ENCODE data around the gene CACNG6.
A peak's percentile ranks its signal among the peaks of the same experiment; 100 is the strongest.
"Not testable (repeated sequence)": the region's sequence is repeated elsewhere in the genome, so short reads cannot be mapped to it uniquely, and the experiment has no call there.

Gene CACNG6

DNA sequence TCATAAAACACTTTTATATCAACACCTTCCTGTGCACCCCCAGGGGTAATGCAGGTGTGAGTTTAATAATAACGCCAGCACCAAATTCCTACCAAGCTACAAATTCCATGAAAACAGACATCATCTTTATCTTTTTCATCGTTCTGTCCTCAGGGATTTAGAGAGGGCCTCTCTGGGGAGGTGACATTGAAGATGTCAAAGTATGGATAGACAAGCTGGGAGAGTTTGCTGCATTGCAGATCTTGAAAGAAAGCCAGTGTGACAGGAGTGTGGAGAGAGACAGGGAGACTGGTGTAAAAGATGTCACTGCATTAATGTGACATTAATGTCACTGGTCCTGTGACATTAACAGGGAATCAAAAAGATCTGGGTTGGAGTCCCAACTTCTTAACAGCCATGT lies 10.1 kb downstream of the CACNG6 start:
- no peak for DNase-seq (ENCODE audit: low spot score)

DNA sequence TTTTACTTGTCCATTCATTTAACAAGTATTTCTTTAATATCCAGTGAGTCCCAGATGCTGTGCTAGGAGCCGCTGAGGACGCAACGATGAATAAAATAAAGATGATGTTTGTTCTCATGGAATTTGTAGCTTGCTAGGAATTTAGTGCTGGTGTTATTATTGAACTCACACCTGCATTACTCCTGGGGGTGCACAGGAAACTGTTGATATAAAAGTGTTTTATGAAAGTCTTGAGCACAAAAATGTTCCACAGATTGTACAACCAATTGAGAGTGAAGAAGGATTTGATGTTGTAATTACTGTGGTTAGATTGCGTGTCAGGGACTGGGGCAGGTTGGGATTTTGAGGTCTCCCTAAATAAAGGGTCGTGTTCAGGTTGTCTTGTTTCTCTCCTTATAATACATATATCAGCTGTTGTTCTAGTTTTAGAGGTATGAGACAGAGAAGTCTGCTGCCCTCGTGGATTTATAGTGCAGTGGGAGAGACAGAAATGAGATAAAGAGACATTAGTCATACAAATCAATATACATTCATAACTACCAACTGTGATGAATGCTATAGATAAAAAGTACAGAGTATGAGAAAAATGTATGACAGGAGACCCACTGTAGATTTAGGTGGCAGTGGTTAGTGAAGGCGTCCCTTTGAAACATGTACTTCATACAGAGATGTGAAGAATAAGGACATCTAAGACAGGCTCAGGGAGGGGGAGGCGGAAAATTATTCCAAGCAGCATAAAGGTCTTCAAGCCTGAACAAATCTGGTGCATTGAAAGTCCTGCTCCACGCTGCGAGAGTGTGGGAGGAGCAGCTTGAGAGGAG lies 11.3 kb downstream of the CACNG6 start:
- DNase-seq (ENCODE audit: low spot score), result no peak

DNA sequence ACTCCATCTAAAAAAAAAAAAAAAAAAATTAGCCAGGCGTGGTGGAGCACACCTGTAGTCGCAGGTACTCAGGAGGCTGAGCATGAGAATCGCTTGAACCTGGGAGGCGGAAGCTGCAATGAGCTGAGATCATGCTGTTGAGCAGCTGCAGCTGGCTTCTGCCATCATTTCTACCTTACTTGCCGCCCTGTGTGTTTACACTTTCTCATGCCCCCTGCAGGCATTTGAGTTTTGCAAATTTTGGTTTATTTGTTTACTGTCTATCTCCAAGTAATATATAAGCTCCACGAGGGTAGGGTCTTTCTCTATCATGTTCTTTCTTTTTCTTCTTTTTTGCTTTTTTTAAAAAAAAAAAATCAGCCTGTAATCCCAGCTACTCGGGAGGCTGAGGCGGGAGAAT lies 18.0 kb downstream of the CACNG6 start:
- no peak for DNase-seq (ENCODE audit: low spot score)

DNA sequence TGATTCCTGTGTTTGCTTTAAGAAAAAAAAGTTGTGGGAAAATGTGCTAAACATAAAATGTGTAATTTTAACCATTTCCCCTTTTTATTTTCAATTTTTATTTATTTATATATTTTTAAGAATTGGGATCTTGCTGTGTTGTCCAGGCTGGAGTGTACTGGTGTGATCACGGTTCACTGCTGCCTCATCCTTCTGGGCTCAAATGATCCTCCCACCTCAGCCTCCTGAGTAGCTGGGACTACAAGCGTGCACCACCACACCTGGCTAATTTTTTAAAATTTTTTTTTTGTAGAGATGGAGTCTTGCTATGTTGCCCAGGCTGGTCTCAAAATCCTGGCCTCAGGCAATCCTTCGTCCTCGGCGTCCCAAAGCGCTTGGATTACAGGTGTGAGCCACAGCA lies 19.0 kb downstream of the CACNG6 start:
- no peak for DNase-seq (ENCODE audit: low spot score)

- no peak for DNase-seq (ENCODE audit: low spot score)
These were observed 20.2 kb downstream of the CACNG6 start for GRCh38 chr19:54011507-54012211.

GRCh38 chr19:54013866-54014265 lies 22.4 kb downstream of the CACNG6 start:
- DNase-seq (ENCODE audit: low spot score), result no peak

DNA sequence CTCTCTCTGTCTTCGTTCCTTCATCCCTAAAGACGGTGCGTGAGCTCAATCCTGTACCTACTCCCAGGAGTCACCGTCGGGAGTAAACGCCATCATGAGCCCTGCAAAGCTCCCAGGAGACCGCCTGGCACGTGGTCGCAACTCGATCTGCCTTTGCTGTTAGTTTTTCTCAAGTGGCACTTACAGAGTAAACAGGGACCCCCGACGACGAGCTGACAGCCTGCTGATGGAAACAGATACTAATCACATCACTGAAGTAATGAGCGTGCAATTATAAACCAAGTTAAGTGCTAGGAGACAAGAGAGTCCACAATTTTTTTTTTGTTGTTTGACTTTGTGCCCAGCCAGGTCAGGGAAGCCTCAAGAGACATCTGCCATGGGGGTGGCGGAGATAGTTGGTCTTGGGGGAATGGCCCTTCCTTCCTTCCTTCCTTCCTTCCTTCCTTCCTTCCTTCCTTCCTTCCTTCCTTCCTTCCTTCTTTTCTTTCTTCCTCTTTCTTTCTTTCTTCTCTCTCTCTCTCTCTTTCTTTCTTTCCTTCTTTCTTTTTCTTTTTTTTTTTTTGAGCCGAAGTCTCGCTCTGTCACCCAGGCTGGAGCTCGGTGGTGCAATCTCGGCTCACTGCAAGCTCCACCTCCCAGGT lies 23.6 kb downstream of the CACNG6 start:
- DNase-seq (ENCODE audit: low spot score), result no peak

DNA sequence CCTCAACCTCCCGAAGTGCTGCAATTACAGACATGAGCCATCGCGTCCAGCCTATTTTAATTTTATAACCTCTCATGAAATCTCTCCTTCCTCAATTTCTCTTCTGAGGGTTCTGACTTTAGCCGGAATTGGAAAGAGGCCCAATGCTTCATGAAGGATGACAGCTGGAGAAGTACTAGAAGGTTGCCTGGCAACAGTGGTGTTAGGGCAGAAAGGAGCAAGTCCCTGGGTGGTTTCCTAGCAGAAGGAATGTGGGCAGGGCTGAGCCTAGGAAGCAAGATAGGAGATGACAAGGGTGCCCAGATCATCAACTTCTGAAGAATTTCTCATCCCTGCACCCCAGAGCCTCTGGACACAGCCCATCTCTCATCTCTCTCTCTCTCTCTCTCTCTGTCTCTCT lies 25.8 kb downstream of the CACNG6 start:
- no peak for DNase-seq (ENCODE audit: low spot score)

- DNase-seq (ENCODE audit: low spot score), result no peak
These were observed 29.9 kb downstream of the CACNG6 start for GRCh38 chr19:54021363-54021762.

DNA sequence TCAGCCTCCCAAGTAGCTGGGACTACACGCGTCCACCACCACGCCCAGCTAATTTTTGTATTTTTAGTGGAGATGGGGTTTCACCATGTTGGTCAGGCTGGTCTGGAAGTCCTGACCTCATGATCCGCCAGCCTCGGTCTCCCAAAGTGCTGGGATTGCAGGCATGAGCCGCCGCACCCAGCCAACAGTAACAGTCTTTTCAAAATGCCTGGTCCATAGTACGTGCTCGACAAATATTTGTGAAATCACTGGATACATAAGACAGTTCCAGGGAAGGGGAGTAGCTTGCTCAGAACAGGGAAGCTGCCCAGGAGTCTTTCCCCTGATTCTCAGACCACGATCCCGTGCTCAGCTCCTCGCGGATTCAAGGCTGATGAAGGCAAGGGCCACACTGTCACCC lies 30.5 kb downstream of the CACNG6 start:
- DNase-seq (ENCODE audit: low spot score), result no peak

- DNase-seq (ENCODE audit: low spot score), result no peak
These were observed 31.8 kb downstream of the CACNG6 start for GRCh38 chr19:54023191-54023590.

GRCh38 chr19:54024660-54025059 lies 33.2 kb downstream of the CACNG6 start:
- DNase-seq (ENCODE audit: low spot score), result no peak

GRCh38 chr19:54026656-54027055 lies 35.2 kb downstream of the CACNG6 start:
- no peak for DNase-seq (ENCODE audit: low spot score)

GRCh38 chr19:54029301-54029700 lies 37.9 kb downstream of the CACNG6 start:
- DNase-seq (ENCODE audit: low spot score), result no peak

DNA sequence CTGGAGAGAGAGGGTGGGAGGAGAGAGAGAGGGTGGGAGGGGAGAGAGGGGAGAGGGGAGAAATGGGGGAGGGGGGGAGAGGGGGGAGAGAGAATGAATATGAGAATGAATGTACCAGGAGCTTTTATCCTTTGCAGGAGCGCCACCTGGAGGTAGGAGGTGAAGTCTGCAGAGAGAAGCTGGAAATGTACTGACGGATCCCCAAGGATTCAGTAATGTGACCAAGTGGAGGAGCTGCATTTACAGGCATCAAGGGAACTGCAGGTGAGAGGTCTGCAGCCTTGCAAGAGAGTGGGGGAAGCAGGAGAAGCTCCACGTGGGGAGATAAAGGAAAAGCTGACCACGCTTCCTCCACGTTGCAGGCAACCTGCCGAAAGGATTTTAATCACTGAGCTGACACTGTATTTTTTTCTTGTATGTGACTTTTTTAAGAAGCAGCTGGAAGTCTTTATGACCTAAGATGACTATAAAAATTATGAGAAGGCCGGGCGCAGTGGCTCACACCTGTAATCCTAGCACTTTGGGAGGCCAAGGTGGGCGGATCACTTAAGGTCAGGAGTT lies 38.6 kb downstream of the CACNG6 start:
- peak; percentile 57 for DNase-seq (ENCODE audit: low spot score)

DNA sequence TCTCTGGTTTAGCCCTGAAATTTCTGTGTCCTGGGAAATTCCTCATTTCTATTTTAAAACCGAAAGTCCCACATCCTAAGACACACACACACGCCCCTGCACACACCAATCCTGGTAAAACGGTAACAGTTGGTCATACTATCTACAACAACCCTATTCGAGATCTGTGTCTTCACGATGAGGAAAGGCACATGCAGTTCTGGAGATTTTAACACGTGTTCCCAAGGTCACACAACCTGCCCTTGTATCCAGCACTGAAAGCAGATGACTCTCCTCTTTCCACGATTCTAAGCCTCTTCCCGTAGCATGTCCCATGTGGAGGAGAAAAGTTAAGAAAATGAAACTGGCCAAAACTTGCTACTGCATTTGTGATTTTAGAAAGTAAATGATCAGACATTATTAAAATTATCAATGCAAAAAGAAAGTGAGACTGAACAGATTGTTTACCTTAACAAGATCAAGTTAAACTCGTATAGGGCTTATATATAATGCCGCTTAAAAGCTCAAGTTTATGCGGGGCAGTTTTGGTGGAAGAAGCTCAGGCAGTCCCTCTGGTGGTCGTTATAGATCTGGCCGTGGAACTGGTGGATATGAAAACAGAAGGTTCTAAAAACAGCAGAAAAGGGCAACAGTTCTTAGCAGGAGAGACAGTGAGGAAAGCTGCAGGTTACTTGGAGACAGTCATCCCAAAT lies 39.6 kb downstream of the CACNG6 start:
- DNase-seq (ENCODE audit: low spot score), result no peak

DNA sequence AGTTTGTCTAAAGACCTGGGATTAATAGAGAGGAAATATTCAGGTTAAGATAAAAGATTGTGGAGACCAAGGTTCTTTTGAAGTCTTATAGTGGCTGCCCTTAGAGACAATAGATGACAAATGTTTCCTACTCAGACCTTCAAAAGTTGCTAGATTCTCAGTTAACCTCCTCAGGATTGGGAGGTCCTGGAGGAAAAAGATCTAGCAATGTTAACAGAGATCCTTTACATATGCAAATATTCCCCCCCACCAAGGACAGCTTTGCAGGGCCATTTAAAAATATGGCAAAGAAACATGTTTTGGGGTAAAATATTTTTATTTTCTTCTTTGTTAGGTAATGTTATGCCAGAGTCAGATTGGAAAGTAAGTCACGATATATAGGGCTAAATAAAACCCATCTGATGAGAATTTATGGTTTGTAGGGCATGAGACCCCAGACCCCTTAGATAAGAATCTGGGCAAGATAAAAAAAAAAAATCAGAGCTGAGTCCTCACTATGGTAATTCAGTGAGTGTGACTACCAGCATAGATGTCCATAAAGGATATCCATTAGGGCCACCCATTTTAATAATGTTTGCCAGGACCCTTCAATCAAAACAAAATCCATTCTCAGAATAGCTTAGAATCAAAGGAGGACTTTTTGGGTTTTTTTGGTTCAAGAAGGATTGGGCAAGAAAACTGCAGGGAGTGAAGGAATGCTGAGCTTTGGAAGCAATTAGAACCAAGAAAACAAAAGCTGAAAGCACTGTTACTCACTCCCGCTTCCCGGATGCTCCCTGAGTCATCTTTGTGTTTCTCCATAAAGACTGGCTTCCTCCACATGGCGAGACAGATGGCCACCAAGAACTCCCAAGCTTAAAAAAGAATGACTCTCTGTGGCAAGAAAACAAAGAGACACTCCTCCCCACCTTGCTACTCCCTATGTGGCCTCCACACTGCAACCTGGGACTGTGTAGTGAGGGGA lies 44.1 kb downstream of the CACNG6 start:
- DNase-seq (ENCODE audit: low spot score), result no peak

- DNase-seq (ENCODE audit: low spot score), result not testable (repeated sequence)
These were observed 45.1 kb downstream of the CACNG6 start for GRCh38 chr19:54036542-54036941.

DNA sequence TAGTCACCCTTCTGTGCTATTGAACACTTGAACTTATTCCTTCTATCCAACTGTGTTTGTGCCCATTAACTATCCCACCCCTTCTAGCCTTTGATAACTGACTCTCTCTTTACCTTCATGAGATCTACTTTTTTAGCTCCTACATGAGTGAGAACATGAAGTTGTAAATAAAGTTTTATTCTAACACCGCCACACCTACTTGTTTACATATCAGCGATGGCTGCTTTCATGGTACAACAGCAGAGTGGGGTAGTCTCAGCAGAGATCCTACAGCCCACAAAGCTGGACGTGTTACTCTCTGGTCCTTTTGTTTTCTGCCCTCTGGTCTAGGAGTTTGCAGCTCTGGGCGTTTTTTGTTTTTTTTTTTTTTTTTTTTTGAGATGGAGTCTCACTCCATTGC lies 48.6 kb downstream of the CACNG6 start:
- no peak for DNase-seq (ENCODE audit: low spot score)

GRCh38 chr19:54041969-54042606 lies 50.7 kb downstream of the CACNG6 start:
- DNase-seq (ENCODE audit: low spot score), result no peak

DNA sequence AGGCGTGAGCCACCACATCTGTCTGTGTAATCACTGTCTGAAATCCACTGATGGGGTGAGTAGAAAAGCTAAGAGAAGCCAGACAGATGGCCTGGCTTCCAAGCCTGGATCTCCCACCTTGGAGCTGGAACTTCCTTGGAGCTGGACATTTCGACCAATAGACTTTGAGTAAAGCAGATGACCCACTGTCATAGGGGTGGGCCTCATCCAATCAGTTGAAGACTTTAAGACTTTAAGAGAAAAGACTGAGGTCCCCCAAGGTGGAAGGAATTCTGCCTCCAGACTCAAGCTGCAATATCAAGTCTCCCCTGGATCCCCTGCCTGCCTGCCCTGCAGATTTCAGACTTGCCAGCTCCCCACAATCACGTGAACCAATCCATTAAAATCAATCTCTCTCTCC lies 51.6 kb downstream of the CACNG6 start:
- DNase-seq (ENCODE audit: low spot score), result no peak

Measured in CD4-positive, alpha-beta T cell treated with Interleukin-2 at 100 ng/mL for 4 hours (primary cell).